ENCODE results near the gene OPN4. TPM values are rescaled to one million over a fixed set of nuclear protein-coding genes. Genes with fewer than 3 reads are reported as not detected.

OPN4 gene
- total RNA-seq, 4 donors from 2014 or later = 0.29 to 0.80 (median 0.35) TPM

- no peak overlapping the region for H3K4me3 ChIP-seq (ENCODE audit: low read depth, poor library complexity, severe bottlenecking)
- DNase-seq (ENCODE audit: low spot score in 2 of 2) = no peak
- WGBS, 2 donors = 88 to 94% methylated on average over 15 to 21 of the region's 22 CpGs
- no peak for TF ChIP-seq CTCF (IDR thresholded peaks at IDR 0.05)
- no peak for TF ChIP-seq POLR2A (IDR thresholded peaks at IDR 0.05)
- intact Hi-C loops (cut with DNase I; ENCODE audit: low total_unique reads) = no loop called here
Observed at GRCh38 chr10:86681722-86682386, 27.5 kb downstream of the OPN4 start.

- DNase-seq (ENCODE audit: low spot score in 2 of 2) = no peak
- no peak overlapping the region for H3K4me3 ChIP-seq (ENCODE audit: low read depth, poor library complexity, severe bottlenecking)
- TF ChIP-seq POLR2A (IDR thresholded peaks at IDR 0.05) = no peak
- no peak for TF ChIP-seq CTCF (IDR thresholded peaks at IDR 0.05)
- intact Hi-C loops (cut with DNase I; ENCODE audit: low total_unique reads) = no loop called here
- WGBS, 2 donors = 88 to 97% methylated on average over 2 of the region's 2 CpGs
Observed at GRCh38 chr10:86682675-86683074, 28.3 kb downstream of the OPN4 start.

GRCh38 chr10:86684331-86685097 is 30.2 kb downstream of the OPN4 start:
- no peak overlapping the region for H3K4me3 ChIP-seq (ENCODE audit: low read depth, poor library complexity, severe bottlenecking)
- DNase-seq (ENCODE audit: low spot score in 2 of 2) = no peak
- intact Hi-C loops (cut with DNase I; ENCODE audit: low total_unique reads) = no loop called here
- 61 to 67% methylated on average over 9 of the region's 9 CpGs for WGBS, 2 donors
- TF ChIP-seq CTCF (IDR thresholded peaks at IDR 0.05) (no peak), POLR2A (IDR thresholded peaks at IDR 0.05) (no peak)

GRCh38 chr10:86685416-86685815 is 31.1 kb downstream of the OPN4 start:
- 77 to 88% methylated on average over 9 of the region's 9 CpGs for WGBS, 2 donors
- H3K4me3 ChIP-seq (ENCODE audit: low read depth, poor library complexity, severe bottlenecking) = no peak overlapping the region
- intact Hi-C loops (cut with DNase I; ENCODE audit: low total_unique reads) = no loop called here

DNA sequence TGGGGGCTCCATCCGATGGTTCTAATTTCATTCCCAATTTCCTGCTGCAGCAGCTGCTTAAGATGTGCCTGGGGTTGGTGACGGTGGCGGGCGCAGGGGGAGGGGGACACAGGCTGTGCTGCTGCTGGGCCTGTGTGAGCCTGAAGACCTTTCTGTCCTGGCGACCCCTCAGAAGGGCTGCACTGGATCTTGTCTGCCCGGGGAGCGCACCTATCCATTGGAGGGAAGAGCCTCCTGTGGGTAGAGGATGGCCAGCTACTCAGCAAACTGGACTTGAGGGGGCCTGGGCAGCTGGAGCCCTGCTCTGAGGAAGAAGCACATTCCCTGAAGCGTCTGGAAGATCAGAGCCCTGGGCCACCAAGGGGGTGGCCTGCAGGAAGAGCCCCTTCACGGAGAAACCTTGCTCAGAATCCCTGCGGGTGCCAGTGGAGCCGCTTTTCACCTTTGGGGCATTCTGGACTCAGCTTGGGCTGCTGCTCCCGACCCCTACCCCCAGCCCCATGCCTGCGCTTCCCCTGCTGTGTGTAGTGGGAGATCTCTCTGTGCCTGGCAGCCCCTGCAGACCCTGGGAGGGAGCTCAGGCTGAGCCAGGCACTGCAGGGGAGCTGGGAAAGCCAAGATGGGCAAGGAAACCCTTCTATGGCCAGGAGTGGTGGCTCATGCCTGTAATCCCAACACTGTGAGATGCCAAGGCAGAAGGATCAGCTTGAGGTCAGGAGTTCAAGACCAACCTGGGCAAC is 31.7 kb downstream of the OPN4 start:
- DNase-seq (ENCODE audit: low spot score in 2 of 2) = no peak
- WGBS, 2 donors = 68 to 77% methylated on average over 9 to 13 of the region's 13 CpGs
- no peak for TF ChIP-seq POLR2A (IDR thresholded peaks at IDR 0.05)
- TF ChIP-seq CTCF (IDR thresholded peaks at IDR 0.05) = no peak
- H3K4me3 ChIP-seq (ENCODE audit: low read depth, poor library complexity, severe bottlenecking) = no peak overlapping the region
- intact Hi-C loops (cut with DNase I; ENCODE audit: low total_unique reads) = no loop called here

More at GRCh38 chr10:86685416-86685815, 31.1 kb downstream of the OPN4 start:
- no peak for TF ChIP-seq CTCF (IDR thresholded peaks at IDR 0.05)
- no peak for DNase-seq (ENCODE audit: low spot score in 2 of 2)

All from lower leg skin (tissue), 4 donors.